Measurements from ENCODE around the gene LUC7L.

The LUC7L gene

GRCh38 chr16:245105-245504, 15.9 kb upstream of the LUC7L start:
- Histone ChIP-seq H3K4me1 (ENCODE audit: low read length) (no peaks in the 10 kb centered on the region), H3K4me2 (ENCODE audit: low read length) (no peak overlapping the region), H3K9ac (ENCODE audit: low read length) (no peak overlapping the region), H3K27me3 (ENCODE audit: low read depth, low read length) (no peaks in the 10 kb centered on the region), H3K79me2 (ENCODE audit: low read length) (no peaks in the 10 kb centered on the region), H4K20me1 (ENCODE audit: insufficient read depth, low read length) (no peaks in the 10 kb centered on the region), H3K4me3 (ENCODE audit: low read length) (no peak overlapping the region), H2AFZ (ENCODE audit: low read depth, low read length) (no peak overlapping the region), H3K27ac (ENCODE audit: low read length) (no peak overlapping the region), H3K9me3 (ENCODE audit: insufficient read depth, low read length) (no peaks in the 10 kb centered on the region), H3K36me3 (replicated peaks; ENCODE audit: low read depth, low read length) (no peaks in the 10 kb centered on the region)
- TF ChIP-seq CTCF (IDR thresholded peaks at IDR 0.05; ENCODE audit: low read depth, low read length) = no peak
- no peak for TF ChIP-seq EZH2phosphoT487 (IDR thresholded peaks at IDR 0.05; ENCODE audit: low read depth)

GRCh38 chr16:243348-243747, 14.1 kb upstream of the LUC7L start:
- Histone ChIP-seq H3K4me2 (ENCODE audit: low read length) (no peak overlapping the region), H3K9ac (ENCODE audit: low read length) (no peak overlapping the region), H3K79me2 (ENCODE audit: low read length) (no peaks in the 10 kb centered on the region), H3K4me1 (ENCODE audit: low read length) (peaks cover 8% of the 10 kb centered on the region), H3K9me3 (ENCODE audit: insufficient read depth, low read length) (no peaks in the 10 kb centered on the region), H3K4me3 (ENCODE audit: low read length) (no peak overlapping the region), H2AFZ (ENCODE audit: low read depth, low read length) (no peak overlapping the region), H3K36me3 (replicated peaks; ENCODE audit: low read depth, low read length) (no peaks in the 10 kb centered on the region), H3K27me3 (ENCODE audit: low read depth, low read length) (no peaks in the 10 kb centered on the region), H4K20me1 (ENCODE audit: insufficient read depth, low read length) (peaks cover 7% of the 10 kb centered on the region; the same call in 1 of the 2 replicates), H3K27ac (ENCODE audit: low read length) (no peak overlapping the region)
- no peak for TF ChIP-seq EZH2phosphoT487 (IDR thresholded peaks at IDR 0.05; ENCODE audit: low read depth)
- TF ChIP-seq CTCF (IDR thresholded peaks at IDR 0.05; ENCODE audit: low read depth, low read length) = no peak

GRCh38 chr16:242281-242680, 13.0 kb upstream of the LUC7L start:
- Histone ChIP-seq H3K9ac (ENCODE audit: low read length) (no peak overlapping the region), H3K27me3 (ENCODE audit: low read depth, low read length) (no peaks in the 10 kb centered on the region), H3K4me1 (ENCODE audit: low read length) (peaks cover 8% of the 10 kb centered on the region), H3K36me3 (replicated peaks; ENCODE audit: low read depth, low read length) (no peaks in the 10 kb centered on the region), H3K4me3 (ENCODE audit: low read length) (no peak overlapping the region), H3K4me2 (ENCODE audit: low read length) (no peak overlapping the region), H3K79me2 (ENCODE audit: low read length) (no peaks in the 10 kb centered on the region), H3K9me3 (ENCODE audit: insufficient read depth, low read length) (no peaks in the 10 kb centered on the region), H2AFZ (ENCODE audit: low read depth, low read length) (no peak overlapping the region), H3K27ac (ENCODE audit: low read length) (no peak overlapping the region), H4K20me1 (ENCODE audit: insufficient read depth, low read length) (peaks cover 7% of the 10 kb centered on the region; the same call in 1 of the 2 replicates)
- TF ChIP-seq CTCF (IDR thresholded peaks at IDR 0.05; ENCODE audit: low read depth, low read length) (no peak), EZH2phosphoT487 (IDR thresholded peaks at IDR 0.05; ENCODE audit: low read depth) (no peak)

- Histone ChIP-seq H3K4me2 (ENCODE audit: low read length) (no peak overlapping the region), H3K27ac (ENCODE audit: low read length) (no peak overlapping the region), H3K36me3 (replicated peaks; ENCODE audit: low read depth, low read length) (no peaks in the 10 kb centered on the region), H2AFZ (ENCODE audit: low read depth, low read length) (no peak overlapping the region), H3K4me1 (ENCODE audit: low read length) (peaks cover 12% of the 10 kb centered on the region), H4K20me1 (ENCODE audit: insufficient read depth, low read length) (peaks cover 7% of the 10 kb centered on the region; the same call in 1 of the 2 replicates), H3K27me3 (ENCODE audit: low read depth, low read length) (no peaks in the 10 kb centered on the region), H3K9ac (ENCODE audit: low read length) (no peak overlapping the region), H3K79me2 (ENCODE audit: low read length) (0 out of 2 replicates have a peak, but pooled peaks cover 11% of the 10 kb centered on the region), H3K4me3 (ENCODE audit: low read length) (no peak overlapping the region), H3K9me3 (ENCODE audit: insufficient read depth, low read length) (no peaks in the 10 kb centered on the region)
- TF ChIP-seq EZH2phosphoT487 (IDR thresholded peaks at IDR 0.05; ENCODE audit: low read depth) = no peak
- no peak for TF ChIP-seq CTCF (IDR thresholded peaks at IDR 0.05; ENCODE audit: low read depth, low read length)
Observed at GRCh38 chr16:240559-240958, 11.3 kb upstream of the LUC7L start.
